ENCODE results near the gene CLDN34. TPM values are rescaled to one million over a fixed set of nuclear protein-coding genes. Genes with fewer than 3 reads are reported as not detected.

The CLDN34 gene
- polyA plus RNA-seq, 1 donor (not counting 4 experiments of a cell fraction or from before 2014, with no cell fraction given) = 0.10 TPM

DNA sequence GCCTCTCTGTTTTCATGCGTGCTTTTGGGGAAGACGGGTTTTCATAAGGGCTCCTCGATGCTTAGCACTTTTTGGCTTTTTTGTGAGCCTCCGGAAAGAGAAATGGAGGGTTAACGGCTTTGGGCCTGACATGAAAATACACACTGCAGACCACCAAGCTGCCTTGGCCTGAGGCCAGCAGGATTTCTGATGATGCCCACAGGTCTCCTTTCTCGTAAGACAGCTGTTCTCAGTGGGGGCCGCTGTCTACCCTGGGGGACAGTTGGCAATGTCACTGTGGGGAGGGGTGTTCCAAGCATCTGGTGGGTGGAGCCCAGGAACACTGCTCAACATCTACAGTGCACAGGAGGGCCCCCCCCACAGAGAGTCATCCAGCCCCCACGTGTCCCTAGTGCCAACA lies 29.4 kb upstream of the CLDN34 start:
- Histone ChIP-seq H3K9me1 (ENCODE audit: control insufficient read depth, extremely low read depth, insufficient read depth, low read length) (no peaks in the 10 kb centered on the region), H3K4me1 (ENCODE audit: control insufficient read depth, extremely low read depth, insufficient read depth, low read length) (no peaks in the 10 kb centered on the region), H3K79me2 (ENCODE audit: control insufficient read depth, insufficient read depth, low read length) (no peaks in the 10 kb centered on the region), H2AFZ (ENCODE audit: control insufficient read depth, low read length) (no peak overlapping the region), H3K4me2 (ENCODE audit: control insufficient read depth, extremely low read depth, insufficient read depth, low read depth, low read length) (no peak overlapping the region), H3K36me3 (ENCODE audit: control insufficient read depth in 2 of 2, extremely low read depth in 1 of 2, insufficient read depth in 2 of 2, low read length in 2 of 2) (no peaks in the 10 kb centered on the region), H3K27me3 (ENCODE audit: control insufficient read depth, extremely low read depth, insufficient read depth, low read length) (no peaks in the 10 kb centered on the region), H3K9ac (ENCODE audit: control insufficient read depth, extremely low read depth, insufficient read depth, low read length) (no peak overlapping the region), H4K20me1 (ENCODE audit: control insufficient read depth, extremely low read depth, insufficient read depth, low read length) (no peaks in the 10 kb centered on the region), H3K4me3 (ENCODE audit: control insufficient read depth in 2 of 3, extremely low read depth in 1 of 3, insufficient read depth in 2 of 3, low read depth in 1 of 3, low read length in 3 of 3) (no peak overlapping the region), H3K27ac (ENCODE audit: control insufficient read depth, insufficient read depth, low read length) (no peak overlapping the region), H3K9me3 (ENCODE audit: control insufficient read depth, low read depth, low read length) (no peaks in the 10 kb centered on the region)
- no peak for TF ChIP-seq EZH2 (IDR thresholded peaks at IDR 0.05; ENCODE audit: low read length)
- TF ChIP-seq, protein P1, sequence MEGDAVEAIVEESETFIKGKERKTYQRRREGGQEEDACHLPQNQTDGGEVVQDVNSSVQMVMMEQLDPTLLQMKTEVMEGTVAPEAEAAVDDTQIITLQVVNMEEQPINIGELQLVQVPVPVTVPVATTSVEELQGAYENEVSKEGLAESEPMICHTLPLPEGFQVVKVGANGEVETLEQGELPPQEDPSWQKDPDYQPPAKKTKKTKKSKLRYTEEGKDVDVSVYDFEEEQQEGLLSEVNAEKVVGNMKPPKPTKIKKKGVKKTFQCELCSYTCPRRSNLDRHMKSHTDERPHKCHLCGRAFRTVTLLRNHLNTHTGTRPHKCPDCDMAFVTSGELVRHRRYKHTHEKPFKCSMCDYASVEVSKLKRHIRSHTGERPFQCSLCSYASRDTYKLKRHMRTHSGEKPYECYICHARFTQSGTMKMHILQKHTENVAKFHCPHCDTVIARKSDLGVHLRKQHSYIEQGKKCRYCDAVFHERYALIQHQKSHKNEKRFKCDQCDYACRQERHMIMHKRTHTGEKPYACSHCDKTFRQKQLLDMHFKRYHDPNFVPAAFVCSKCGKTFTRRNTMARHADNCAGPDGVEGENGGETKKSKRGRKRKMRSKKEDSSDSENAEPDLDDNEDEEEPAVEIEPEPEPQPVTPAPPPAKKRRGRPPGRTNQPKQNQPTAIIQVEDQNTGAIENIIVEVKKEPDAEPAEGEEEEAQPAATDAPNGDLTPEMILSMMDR (optimal IDR thresholded peaks at IDR 0.05 in 1 of 3, IDR thresholded peaks at IDR 0.05 in 1 of 3, conservative IDR thresholded peaks at IDR 0.05 in 1 of 3; ENCODE audit: extremely low read depth in 1 of 3, insufficient read depth in 2 of 3, low read length in 3 of 3) = no peak
- no peak for DNase-seq (ENCODE audit: low read depth, low spot score)
- no peak for FAIRE-seq
- dilution Hi-C loops (cut with MboI; ENCODE audit: extremely low pct_ligation_motif_present, low sequenced_read_pairs) = no loop called here

DNA sequence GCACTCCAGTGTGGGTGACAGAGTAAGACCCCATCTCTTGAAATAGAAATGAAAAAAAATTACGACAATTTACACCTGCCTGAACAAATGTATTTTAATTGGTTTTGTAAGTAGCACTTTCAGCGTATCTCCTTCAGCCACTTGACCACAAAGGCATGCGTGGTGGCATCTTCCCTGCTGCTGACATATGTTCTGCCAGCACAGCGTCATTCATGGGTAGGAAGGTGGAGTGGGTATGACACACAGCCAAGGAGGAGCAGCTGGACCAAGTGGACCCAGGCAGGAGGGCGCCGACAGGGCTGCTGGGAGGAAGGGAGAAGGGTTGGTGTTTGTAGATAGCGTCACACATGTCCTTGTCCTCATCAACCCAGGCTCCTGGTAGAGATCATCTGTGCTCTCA lies 28.6 kb upstream of the CLDN34 start:
- dilution Hi-C loops (cut with MboI; ENCODE audit: extremely low pct_ligation_motif_present, low sequenced_read_pairs) = no loop called here
- DNase-seq (ENCODE audit: low read depth, low spot score) = no peak
- no peaks in the 10 kb centered on the region for H3K4me1 ChIP-seq (ENCODE audit: control insufficient read depth, extremely low read depth, insufficient read depth, low read length)

More for the DNA sequence above, 28.6 kb upstream of the CLDN34 start:
- H3K27me3 ChIP-seq (ENCODE audit: control insufficient read depth, extremely low read depth, insufficient read depth, low read length) = no peaks in the 10 kb centered on the region
- no peak overlapping the region for H3K4me3 ChIP-seq (ENCODE audit: control insufficient read depth in 2 of 3, extremely low read depth in 1 of 3, insufficient read depth in 2 of 3, low read depth in 1 of 3, low read length in 3 of 3)
- no peak overlapping the region for H3K9ac ChIP-seq (ENCODE audit: control insufficient read depth, extremely low read depth, insufficient read depth, low read length)
- no peaks in the 10 kb centered on the region for H3K79me2 ChIP-seq (ENCODE audit: control insufficient read depth, insufficient read depth, low read length)
- H3K36me3 ChIP-seq (ENCODE audit: control insufficient read depth in 2 of 2, extremely low read depth in 1 of 2, insufficient read depth in 2 of 2, low read length in 2 of 2) = no peaks in the 10 kb centered on the region
- H3K27ac ChIP-seq (ENCODE audit: control insufficient read depth, insufficient read depth, low read length) = no peak overlapping the region
- no peaks in the 10 kb centered on the region for H3K9me1 ChIP-seq (ENCODE audit: control insufficient read depth, extremely low read depth, insufficient read depth, low read length)
- no peaks in the 10 kb centered on the region for H4K20me1 ChIP-seq (ENCODE audit: control insufficient read depth, extremely low read depth, insufficient read depth, low read length)
- no peaks in the 10 kb centered on the region for H3K9me3 ChIP-seq (ENCODE audit: control insufficient read depth, low read depth, low read length)
- FAIRE-seq = no peak
- TF ChIP-seq, protein P1 (optimal IDR thresholded peaks at IDR 0.05 in 1 of 3, IDR thresholded peaks at IDR 0.05 in 1 of 3, conservative IDR thresholded peaks at IDR 0.05 in 1 of 3; ENCODE audit: extremely low read depth in 1 of 3, insufficient read depth in 2 of 3, low read length in 3 of 3) = no peak
- TF ChIP-seq EZH2 (IDR thresholded peaks at IDR 0.05; ENCODE audit: low read length) = no peak
- no peak overlapping the region for H3K4me2 ChIP-seq (ENCODE audit: control insufficient read depth, extremely low read depth, insufficient read depth, low read depth, low read length)
- H2AFZ ChIP-seq (ENCODE audit: control insufficient read depth, low read length) = no peak overlapping the region

Measured in keratinocyte (primary cell).